Tibial nerve (tissue), 4 donors: ENCODE data around the gene TMEM174. TPM values are rescaled to one million over a fixed set of nuclear protein-coding genes. Genes with fewer than 3 reads are reported as not detected.
"Not testable (repeated sequence)": the region's sequence is repeated elsewhere in the genome, so short reads cannot be mapped to it uniquely, and the experiment has no call there.

Experiments used
- DNase-seq, 2 donors: peaks; one replicate each; pipeline ENCODE4 v3.0.0-alpha.2; 2019; ENCODE audit warnings: low spot score in 2 of 2
- H3K27ac ChIP-seq, 4 donors: fragments of 200-600 bp; sonication (generic) in 3 of 4; one replicate each; pipeline ENCODE4 v1.5.1; 2017 to 2019; ENCODE audit warnings: mild to moderate bottlenecking in 1 of 4
- H3K27me3 ChIP-seq, 2 donors: fragments of 200-600 bp; sonication (generic) in 1 of 2; one replicate each; pipeline versions ENCODE4 v1.5.1 to v1.6.0; 2017 to 2019
- H3K36me3 ChIP-seq, 3 donors: fragments of 200-600 bp; sonication (generic); one replicate each; pipeline ENCODE4 v1.5.1; 2018 to 2019
- H3K4me1 ChIP-seq, 4 donors: fragments of 200-600 bp; sonication (generic) in 3 of 4; one replicate each; pipeline ENCODE4 v1.5.1; 2017 to 2019
- H3K4me3 ChIP-seq, 4 donors: fragments of 200-600 bp; sonication (generic) in 3 of 4; one replicate each; pipeline ENCODE4 v1.5.1; 2017 to 2019; ENCODE audit warnings: mild to moderate bottlenecking in 1 of 4, moderate library complexity in 1 of 4
- H3K9me3 ChIP-seq, 4 donors: fragments of 200-600 bp; sonication (generic) in 3 of 4; one replicate each; pipeline ENCODE4 v1.5.1; 2017 to 2019
- EP300 ChIP-seq, 2 donors: sonication (generic); formaldehyde crosslinking; IDR thresholded peaks; one replicate each; pipeline ENCODE4 v1.6.1; 2017; ENCODE audit warnings: antibody characterized with exemption in 2 of 2, mild to moderate bottlenecking in 1 of 2
- POLR2A ChIP-seq, 2 donors: fragments of 450-650 bp; IDR thresholded peaks; one replicate each; pipeline ENCODE4 v1.6.1; 2017; ENCODE audit warnings: antibody characterized with exemption in 2 of 2, mild to moderate bottlenecking in 2 of 2, moderate library complexity in 2 of 2
- WGBS, 2 donors: methylation state at CpG; one replicate each; pipeline ENCODE4 v1.1.5; 2018; 5-methylcytosine and 5-hydroxymethylcytosine counted together
- total RNA-seq, 4 donors: library from RNA; depleted of rRNA; stranded (reverse); fragments of >200 nt; gene quantifications; one replicate each; pipeline ENCODE4 v1.1.0, GENCODE V29; 2016
- TF ChIP-seq, protein P1 (sequence below), 5 experiments: fragments of 200-600 bp in 3 of 5; fragments of 450-650 bp in 2 of 5; sonication (generic) in 3 of 5; IDR thresholded peaks; one replicate each; pipeline ENCODE4 v1.5.1; 2016 to 2019; ENCODE audit warnings: antibody characterized with exemption in 5 of 5, mild to moderate bottlenecking in 3 of 5, moderate library complexity in 2 of 5

TMEM174 gene
- total RNA-seq, 4 donors from 2014 or later: not detected

DNA sequence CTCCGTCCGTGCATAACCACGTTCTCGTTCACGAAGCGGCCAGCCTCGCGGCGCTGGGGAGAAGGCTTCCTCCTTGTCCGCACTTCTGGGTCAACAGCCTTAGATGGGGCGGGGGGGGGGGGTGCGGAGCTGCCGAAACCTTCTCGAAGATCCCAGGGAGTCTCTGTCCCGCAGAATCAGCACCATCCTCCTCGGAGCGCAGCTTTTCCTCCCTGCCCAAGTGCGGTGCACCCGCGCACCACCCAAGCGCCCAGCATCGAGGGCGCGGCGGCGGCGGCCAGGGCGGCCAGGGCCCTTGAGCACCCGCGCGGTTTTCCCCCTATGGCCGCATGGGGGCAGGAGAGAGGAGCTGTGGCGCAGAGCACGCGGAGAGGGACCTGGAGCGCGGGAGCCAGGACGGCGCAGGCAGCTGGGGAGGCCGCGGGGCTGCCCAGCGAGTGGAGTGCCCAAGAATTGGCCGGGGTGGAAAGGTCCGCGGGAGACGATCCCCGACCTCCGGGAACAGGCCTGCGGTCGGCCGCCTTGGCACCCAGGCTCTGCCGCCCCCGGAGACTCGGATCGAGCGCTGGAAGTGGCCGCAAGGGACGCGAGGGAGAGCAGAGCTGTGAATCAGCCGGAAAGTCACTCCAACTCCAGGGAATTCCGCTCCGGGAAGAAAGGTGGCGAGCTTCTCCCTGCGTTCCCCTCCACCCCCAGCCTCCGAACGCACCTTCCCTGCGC is 43.1 kb downstream of the TMEM174 start:
- DNase-seq: peak; percentile 74 to 85
- H3K27me3 ChIP-seq: peaks cover 0 to 58% of the 10 kb centered on the region in 2 donors
- H3K4me1 ChIP-seq: peaks cover 0 to 35% (median 0%) of the 10 kb centered on the region in 4 donors
- peak overlapping the region; percentile 26 to 56 (median 40) for H3K4me3 ChIP-seq
- peak overlapping the region in 3 of 4 donors; percentile 58 to 83 (median 73) for H3K27ac ChIP-seq
- no peaks in the 10 kb centered on the region for H3K36me3 ChIP-seq
- WGBS, 2 donors: 2 to 3% methylated on average over 42 to 45 of the region's 67 CpGs
- TF ChIP-seq EP300 (IDR thresholded peaks at IDR 0.05): peak in 1 of 2 donors; percentile 79
- TF ChIP-seq, protein P1, sequence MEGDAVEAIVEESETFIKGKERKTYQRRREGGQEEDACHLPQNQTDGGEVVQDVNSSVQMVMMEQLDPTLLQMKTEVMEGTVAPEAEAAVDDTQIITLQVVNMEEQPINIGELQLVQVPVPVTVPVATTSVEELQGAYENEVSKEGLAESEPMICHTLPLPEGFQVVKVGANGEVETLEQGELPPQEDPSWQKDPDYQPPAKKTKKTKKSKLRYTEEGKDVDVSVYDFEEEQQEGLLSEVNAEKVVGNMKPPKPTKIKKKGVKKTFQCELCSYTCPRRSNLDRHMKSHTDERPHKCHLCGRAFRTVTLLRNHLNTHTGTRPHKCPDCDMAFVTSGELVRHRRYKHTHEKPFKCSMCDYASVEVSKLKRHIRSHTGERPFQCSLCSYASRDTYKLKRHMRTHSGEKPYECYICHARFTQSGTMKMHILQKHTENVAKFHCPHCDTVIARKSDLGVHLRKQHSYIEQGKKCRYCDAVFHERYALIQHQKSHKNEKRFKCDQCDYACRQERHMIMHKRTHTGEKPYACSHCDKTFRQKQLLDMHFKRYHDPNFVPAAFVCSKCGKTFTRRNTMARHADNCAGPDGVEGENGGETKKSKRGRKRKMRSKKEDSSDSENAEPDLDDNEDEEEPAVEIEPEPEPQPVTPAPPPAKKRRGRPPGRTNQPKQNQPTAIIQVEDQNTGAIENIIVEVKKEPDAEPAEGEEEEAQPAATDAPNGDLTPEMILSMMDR (IDR thresholded peaks at IDR 0.05): peak; percentile 54 to 96 (median 92)
- peak in 1 of 2 donors; percentile 34 for TF ChIP-seq POLR2A (IDR thresholded peaks at IDR 0.05)
- H3K9me3 ChIP-seq: no peaks in the 10 kb centered on the region

DNA sequence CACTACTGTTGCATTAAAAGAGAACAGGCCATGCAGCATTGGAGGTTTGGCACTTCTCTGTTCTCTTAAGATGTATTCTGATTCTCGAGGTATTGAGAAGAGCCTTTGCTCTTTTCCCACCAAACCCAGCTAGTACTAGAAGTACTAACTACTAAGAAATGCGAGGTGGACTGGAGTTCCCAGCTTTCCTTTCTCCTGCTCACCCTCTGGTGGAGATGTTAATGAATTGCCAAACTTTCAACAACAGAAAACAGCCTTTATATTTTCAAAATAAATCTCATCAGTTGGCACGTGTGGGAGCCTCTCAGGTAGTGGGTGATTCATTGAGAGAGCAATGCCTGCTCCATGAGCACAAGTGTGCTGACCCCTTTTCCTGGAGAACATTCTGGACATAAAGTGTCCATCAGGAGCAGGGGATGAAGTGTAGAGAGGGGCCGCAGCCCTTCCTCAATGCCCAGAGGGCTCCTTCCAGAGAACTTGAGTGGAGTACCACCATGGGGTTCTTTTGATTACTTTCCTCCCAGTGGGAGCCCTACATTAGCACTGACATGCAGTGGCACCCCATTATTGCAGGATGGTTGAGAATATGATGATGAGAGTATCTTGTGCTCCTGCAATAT is 45.7 kb downstream of the TMEM174 start:
- TF ChIP-seq EP300 (IDR thresholded peaks at IDR 0.05): no peak
- TF ChIP-seq, protein P1 (IDR thresholded peaks at IDR 0.05): peak in 3 of 5 experiments; percentile 13 to 51 (median 13)
- Histone ChIP-seq H3K27ac (no peak overlapping the region), H3K9me3 (no peaks in the 10 kb centered on the region), H3K4me3 (no peak overlapping the region), H3K4me1 (peaks cover 0 to 29% (median 0%) of the 10 kb centered on the region in 4 donors), H3K27me3 (peaks cover 0 to 53% of the 10 kb centered on the region in 2 donors), H3K36me3 (no peaks in the 10 kb centered on the region)
- DNase-seq: no peak
- 39 to 43% methylated on average over 4 of the region's 4 CpGs for WGBS, 2 donors

DNA sequence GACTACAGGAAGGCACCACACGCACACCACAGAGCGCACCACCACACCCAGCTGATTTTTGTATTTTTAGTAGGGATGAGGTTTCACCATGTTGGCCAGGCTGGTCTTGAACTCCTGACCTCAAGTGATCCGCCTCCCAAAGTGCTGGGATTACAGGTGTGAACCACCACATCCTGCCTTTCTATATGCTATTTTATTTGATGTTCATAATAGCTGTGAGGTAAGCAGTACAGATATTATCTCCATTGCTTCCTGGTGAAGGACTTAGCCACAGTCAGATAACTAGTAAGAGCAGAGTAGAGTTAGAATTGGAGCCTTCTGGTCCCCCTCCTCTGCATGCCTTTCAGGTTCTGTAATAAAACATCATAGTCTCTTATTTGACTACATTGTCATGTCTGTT is 46.3 kb downstream of the TMEM174 start:
- not testable (repeated sequence) for H3K4me3 ChIP-seq, DNase-seq, H3K27ac ChIP-seq, H3K9me3 ChIP-seq, H3K36me3 ChIP-seq
- Histone ChIP-seq H3K27me3 (peaks cover 0 to 55% of the 10 kb centered on the region in 2 donors), H3K4me1 (peaks cover 0 to 28% (median 0%) of the 10 kb centered on the region in 4 donors)
- WGBS, 2 donors: 86 to 89% methylated on average over 3 of the region's 3 CpGs

DNA sequence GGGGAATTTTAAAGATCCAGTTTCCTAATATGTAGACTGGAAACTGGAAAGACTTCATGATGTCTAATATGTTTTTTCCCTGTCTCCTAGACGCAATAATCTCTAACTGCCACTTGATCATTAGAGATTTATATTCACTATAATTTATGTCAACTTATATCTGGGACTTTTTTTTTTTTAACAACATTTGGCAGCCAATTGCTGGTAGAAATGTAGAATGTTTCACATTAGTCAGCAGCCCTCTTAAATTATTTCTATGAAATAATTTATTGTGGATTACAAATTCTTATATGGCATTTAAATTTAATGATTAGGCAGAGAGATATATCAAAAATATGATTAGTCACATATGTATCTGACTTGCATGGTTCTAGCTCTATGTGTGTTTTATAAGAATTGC is 48.2 kb downstream of the TMEM174 start:
- H3K4me3 ChIP-seq: no peak overlapping the region
- peaks cover 0 to 52% of the 10 kb centered on the region in 2 donors for H3K27me3 ChIP-seq
- H3K36me3 ChIP-seq: no peaks in the 10 kb centered on the region
- no peak for DNase-seq
- H3K9me3 ChIP-seq: no peaks in the 10 kb centered on the region
- no peak for TF ChIP-seq EP300 (IDR thresholded peaks at IDR 0.05)
- H3K4me1 ChIP-seq: peaks cover 0 to 16% (median 0%) of the 10 kb centered on the region in 4 donors
- WGBS, 2 donors: 75 to 79% methylated on average over 1 of the region's 1 CpG
- peak overlapping the region in 1 of 4 donors; percentile 25 for H3K27ac ChIP-seq

DNA sequence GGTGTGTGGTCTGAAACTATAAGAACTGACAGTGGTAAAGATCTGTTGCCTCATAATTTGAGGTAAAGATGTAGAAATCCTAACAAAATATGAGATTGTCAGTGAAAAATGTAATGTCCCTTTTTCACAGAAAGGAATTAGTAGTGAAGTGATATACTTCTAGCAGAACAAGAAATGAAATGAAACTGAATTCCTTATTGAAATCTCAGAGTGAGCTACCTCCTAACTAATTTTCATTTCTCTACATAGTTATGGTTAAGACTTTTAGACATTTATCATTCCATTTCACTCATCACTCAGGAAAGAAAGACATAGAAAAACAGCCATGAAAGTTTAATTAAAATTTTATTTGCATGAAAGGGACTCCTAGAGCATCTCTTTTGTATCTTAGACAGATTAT is 48.7 kb downstream of the TMEM174 start:
- no peak overlapping the region for H3K4me3 ChIP-seq
- H3K4me1 ChIP-seq: peaks cover 0 to 10% (median 0%) of the 10 kb centered on the region in 4 donors
- no peak for DNase-seq
- H3K9me3 ChIP-seq: no peaks in the 10 kb centered on the region
- peaks cover 0 to 50% of the 10 kb centered on the region in 2 donors for H3K27me3 ChIP-seq
- H3K36me3 ChIP-seq: no peaks in the 10 kb centered on the region
- H3K27ac ChIP-seq: peak overlapping the region in 2 of 4 donors; percentile 23 to 25
- no peak for TF ChIP-seq POLR2A (IDR thresholded peaks at IDR 0.05)
- TF ChIP-seq, protein P1 (IDR thresholded peaks at IDR 0.05): no peak
- no peak for TF ChIP-seq EP300 (IDR thresholded peaks at IDR 0.05)

DNA sequence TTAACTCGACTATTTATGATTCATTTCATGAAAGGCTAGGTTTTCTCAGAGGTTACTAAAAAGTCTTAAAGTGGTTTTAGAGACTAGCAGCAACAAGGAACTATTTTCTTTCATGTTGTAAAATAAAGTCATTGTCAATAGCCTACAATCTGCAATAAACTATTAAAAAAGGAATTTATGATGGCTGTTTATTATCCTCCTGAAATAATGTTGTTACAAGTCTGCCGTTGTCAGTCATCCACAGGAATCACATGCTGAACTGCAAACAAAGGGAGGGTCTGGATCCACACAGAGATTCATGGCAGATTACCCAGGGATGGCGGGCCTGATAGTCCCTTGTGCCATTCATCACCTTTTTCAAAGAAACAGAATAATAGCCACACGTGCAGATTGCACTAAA is 49.2 kb downstream of the TMEM174 start:
- H3K9me3 ChIP-seq: no peaks in the 10 kb centered on the region
- DNase-seq: no peak
- peak overlapping the region in 2 of 4 donors; percentile 23 to 25 for H3K27ac ChIP-seq
- TF ChIP-seq, protein P1 (IDR thresholded peaks at IDR 0.05): no peak
- TF ChIP-seq POLR2A (IDR thresholded peaks at IDR 0.05) (no peak), EP300 (IDR thresholded peaks at IDR 0.05) (no peak)
- 28 to 29% methylated on average over 4 of the region's 4 CpGs for WGBS, 2 donors
- peaks cover 0 to 9% (median 0%) of the 10 kb centered on the region in 4 donors for H3K4me1 ChIP-seq
- H3K4me3 ChIP-seq: no peak overlapping the region
- H3K36me3 ChIP-seq: no peaks in the 10 kb centered on the region
- H3K27me3 ChIP-seq: peaks cover 0 to 45% of the 10 kb centered on the region in 2 donors
